Measurements from ENCODE around the gene RNASE1.
"Not testable (repeated sequence)": the region's sequence is repeated elsewhere in the genome, so short reads cannot be mapped to it uniquely, and the experiment has no call there.

GRCh38 chr14:20826666-20827065, 24.0 kb upstream of the RNASE1 start:
- TF ChIP-seq PKNOX1 (IDR thresholded peaks at IDR 0.05); FOXM1 (IDR thresholded peaks at IDR 0.05; ENCODE audit: borderline replicate concordance); ZNF384 (IDR thresholded peaks at IDR 0.05); TARDBP (IDR thresholded peaks at IDR 0.05); FOXK2 (IDR thresholded peaks at IDR 0.05): not testable (repeated sequence)

Measured in HEK293T (cell line).